Activated T-cell treated with anti-CD3 and anti-CD28 coated beads for 1 hour (primary cell): ENCODE results near the gene NLRP7.
"Not testable (repeated sequence)": the region's sequence is repeated elsewhere in the genome, so short reads cannot be mapped to it uniquely, and the experiment has no call there.

ENCODE experiments used
- DNase-seq: peaks from one replicate; pipeline ENCODE4 v3.0.0-alpha.2; 2020; ENCODE audit warnings: low read depth

NLRP7 gene

GRCh38 chr19:54947381-54947780, at the start of gene NLRP7:
Gene NLRP7 (minus strand): TSS chr19:54947530.
- DNase-seq = no peak

- DNase-seq = no peak
These were observed 48.2 kb upstream of the NLRP7 start for GRCh38 chr19:54995561-54995960.

DNA sequence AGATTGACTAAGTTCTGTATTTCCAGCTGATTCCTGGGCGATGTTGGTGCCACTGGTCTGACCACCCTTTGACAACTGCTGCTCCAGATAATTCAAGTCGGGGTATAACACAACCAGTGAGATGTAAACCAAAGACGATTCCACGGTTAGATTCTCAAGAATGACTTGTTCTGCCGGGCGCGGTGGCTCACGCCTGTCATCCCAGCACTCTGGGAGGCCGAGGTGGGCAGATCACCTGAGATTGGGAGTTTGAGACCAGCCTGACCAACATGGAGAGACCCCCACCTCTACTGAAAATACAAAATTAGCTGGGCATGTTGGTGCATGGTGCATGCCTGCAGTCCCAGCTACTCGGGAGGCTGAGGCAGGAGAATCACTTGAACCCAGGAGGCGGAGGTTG, 42.2 kb upstream of the NLRP7 start:
- DNase-seq = not testable (repeated sequence)

GRCh38 chr19:54982562-54982961, 35.2 kb upstream of the NLRP7 start:
- not testable (repeated sequence) for DNase-seq

GRCh38 chr19:54973229-54974090, 26.1 kb upstream of the NLRP7 start:
- not testable (repeated sequence) for DNase-seq

GRCh38 chr19:54971446-54971845, 24.1 kb upstream of the NLRP7 start:
- DNase-seq = not testable (repeated sequence)

- DNase-seq = no peak
These were observed 22.3 kb upstream of the NLRP7 start for GRCh38 chr19:54969647-54970046.

- no peak for DNase-seq
These were observed 20.3 kb upstream of the NLRP7 start for GRCh38 chr19:54967611-54968010.

DNA sequence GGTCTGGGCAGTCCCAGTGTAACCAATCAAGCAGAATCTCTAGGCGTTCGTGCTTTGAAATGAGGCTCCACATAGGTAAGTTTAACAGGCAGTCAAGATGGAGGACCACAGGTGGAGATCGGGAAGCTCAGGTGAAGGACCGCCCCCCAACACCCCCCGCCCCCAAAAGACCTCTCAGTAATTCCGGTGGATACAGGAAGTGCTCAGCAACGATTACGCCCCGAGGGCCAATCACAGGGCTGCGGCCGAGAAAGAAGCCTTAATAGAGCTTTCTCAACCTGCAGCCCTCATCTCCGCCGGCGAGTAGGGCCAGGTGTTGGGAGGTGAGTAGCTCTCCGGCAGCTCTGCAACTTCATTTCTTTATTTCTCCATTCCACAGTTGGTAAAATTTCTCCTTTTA, 17.7 kb upstream of the NLRP7 start:
- DNase-seq = not testable (repeated sequence)

DNA sequence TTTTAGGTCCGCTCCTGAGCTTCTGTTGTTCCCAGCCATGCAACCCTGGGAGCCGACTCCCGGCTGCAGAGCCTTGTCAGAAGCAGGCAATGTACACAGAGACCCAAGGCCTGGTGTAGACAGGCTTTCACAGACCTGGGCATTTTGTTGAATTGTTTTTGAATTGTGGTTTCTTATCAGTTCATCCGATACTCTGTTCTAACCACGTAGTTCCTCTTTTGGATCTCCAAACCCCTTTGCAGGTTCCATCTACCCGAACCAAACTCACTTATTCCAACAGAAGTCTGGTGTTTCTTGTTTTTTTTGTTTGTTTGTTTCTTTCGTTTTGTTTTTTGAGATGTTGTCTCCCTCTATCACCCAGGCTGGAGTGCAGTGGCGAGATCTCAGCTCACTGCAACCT, 12.5 kb upstream of the NLRP7 start:
- DNase-seq = no peak

- DNase-seq = no peak
These were observed 8.0 kb upstream of the NLRP7 start for GRCh38 chr19:54955376-54955775.

GRCh38 chr19:54953345-54953713, 6.0 kb upstream of the NLRP7 start:
- DNase-seq = not testable (repeated sequence)

GRCh38 chr19:54952591-54953344, 5.4 kb upstream of the NLRP7 start:
- DNase-seq = no peak

- DNase-seq = not testable (repeated sequence)
These were observed 3.2 kb upstream of the NLRP7 start for GRCh38 chr19:54950580-54950979.

- DNase-seq = no peak
These were observed 2.1 kb upstream of the NLRP7 start for GRCh38 chr19:54949412-54949811.

- not testable (repeated sequence) for DNase-seq
These were observed 3.5 kb downstream of the NLRP7 start for GRCh38 chr19:54943772-54944361.

- DNase-seq = not testable (repeated sequence)
These were observed 7.8 kb downstream of the NLRP7 start for GRCh38 chr19:54939538-54939937.

- DNase-seq = no peak
These were observed 8.4 kb downstream of the NLRP7 start for GRCh38 chr19:54938906-54939305.

- DNase-seq = no peak
These were observed 9.4 kb downstream of the NLRP7 start for GRCh38 chr19:54937926-54938325.

GRCh38 chr19:54928299-54928698, 19.0 kb downstream of the NLRP7 start:
- no peak for DNase-seq

DNA sequence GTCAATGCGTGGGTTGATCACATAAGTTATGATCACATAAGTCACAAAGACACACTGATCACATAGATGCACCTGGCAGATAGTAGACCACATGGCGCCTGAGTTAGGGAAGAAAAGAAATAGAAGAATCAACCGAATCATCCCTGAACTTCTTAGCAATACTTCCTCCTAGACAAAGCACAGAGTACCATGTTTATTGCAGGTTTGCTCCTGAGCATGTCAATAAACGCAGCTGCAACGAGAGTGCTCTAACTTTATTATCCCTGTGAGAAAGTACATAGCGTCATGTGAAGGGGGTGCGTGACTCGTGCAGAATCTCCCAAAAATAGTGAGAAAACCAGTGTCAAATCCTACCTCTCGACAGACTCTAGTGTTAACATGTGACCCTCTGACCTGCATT, 24.1 kb downstream of the NLRP7 start:
- DNase-seq = no peak

GRCh38 chr19:54921082-54921481, 26.2 kb downstream of the NLRP7 start:
- DNase-seq = no peak
